HG02623 (cell line): ENCODE data around the gene OSBPL7.

Experiments
- ATAC-seq: cut with Tn5 transposase; IDR thresholded peaks from one replicate; pipeline ENCODE4 v1.9.1; 2021; ENCODE audit warnings: moderate library complexity; ENCODE audit not compliant: unreplicated experiment

Gene OSBPL7

DNA sequence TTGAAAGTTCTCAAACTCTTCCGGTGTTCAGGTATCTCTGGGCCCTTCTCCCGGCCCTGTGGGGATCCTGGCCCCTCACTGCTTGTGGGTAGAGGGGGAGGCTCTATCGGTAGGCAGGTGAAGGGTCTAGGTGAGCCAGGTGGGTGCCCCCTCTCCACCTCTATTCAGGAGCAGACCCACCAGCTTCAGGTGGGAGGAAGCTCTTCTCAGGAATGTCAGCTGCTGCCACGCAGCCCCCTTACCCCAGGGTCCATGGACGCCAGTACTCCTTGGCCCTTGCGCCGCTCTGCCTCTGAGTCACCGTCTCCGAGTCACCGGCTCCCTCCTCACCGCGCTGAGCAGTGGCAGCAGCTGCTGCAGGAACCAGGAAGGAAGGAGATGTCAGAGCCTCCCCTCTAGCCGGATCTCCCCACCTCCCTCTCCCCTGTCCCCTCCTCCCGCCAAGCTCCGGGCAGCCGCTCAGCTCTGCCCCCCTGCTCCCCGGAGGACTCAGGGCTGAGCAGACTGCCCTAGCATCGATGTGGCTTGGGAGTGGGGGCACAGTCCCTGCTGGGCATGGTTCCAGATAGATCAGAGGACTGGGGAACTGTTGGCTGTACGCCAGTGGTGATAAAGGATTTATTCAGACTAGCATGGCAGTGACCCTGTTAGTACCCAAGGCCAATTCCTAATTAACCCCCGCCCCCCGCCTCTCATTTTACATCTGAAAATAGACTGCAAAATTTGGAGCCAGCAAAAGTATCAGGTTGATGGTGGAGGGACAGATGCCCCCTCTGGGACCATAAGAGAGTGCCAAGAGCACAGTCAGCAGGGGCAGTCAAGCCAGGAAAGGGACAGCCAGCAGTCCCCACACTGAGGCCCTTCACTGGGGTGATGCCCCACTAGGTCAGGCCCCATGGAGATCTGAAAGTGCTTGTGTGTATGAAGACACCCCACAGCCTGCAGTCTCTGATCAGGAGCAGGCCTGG, at the start of gene OSBPL7:
Gene OSBPL7 (minus strand): TSS at position 371 of the 968 bp plus-strand sequence. CDS start 1,516 bp downstream, outside the sequence.
- peak; percentile 67 for ATAC-seq

- ATAC-seq = no peak
Measured at GRCh38 chr17:47871048-47871447, 49.5 kb upstream of the OSBPL7 start.

- no peak for ATAC-seq
Measured at GRCh38 chr17:47870056-47870455, 48.5 kb upstream of the OSBPL7 start.

DNA sequence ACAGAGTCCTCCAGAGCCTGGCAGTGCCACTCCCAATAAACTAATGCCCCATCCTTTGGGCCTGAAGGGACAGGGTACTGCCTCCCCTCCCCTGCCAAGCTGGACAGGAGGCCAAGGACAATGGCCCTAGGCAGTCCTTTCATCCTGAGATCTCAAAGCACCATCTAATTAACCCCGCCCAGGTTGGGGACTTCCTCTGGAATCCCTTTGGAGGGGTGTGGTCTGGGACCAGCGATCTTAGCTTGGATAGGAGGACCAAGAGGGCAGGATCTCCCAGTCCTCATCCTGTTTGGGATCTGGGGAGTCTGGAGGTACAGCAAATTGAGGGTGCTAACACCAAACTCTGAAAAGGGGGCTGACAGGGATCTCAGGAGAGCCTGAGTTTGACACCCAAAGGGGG, 47.5 kb upstream of the OSBPL7 start:
- no peak for ATAC-seq

DNA sequence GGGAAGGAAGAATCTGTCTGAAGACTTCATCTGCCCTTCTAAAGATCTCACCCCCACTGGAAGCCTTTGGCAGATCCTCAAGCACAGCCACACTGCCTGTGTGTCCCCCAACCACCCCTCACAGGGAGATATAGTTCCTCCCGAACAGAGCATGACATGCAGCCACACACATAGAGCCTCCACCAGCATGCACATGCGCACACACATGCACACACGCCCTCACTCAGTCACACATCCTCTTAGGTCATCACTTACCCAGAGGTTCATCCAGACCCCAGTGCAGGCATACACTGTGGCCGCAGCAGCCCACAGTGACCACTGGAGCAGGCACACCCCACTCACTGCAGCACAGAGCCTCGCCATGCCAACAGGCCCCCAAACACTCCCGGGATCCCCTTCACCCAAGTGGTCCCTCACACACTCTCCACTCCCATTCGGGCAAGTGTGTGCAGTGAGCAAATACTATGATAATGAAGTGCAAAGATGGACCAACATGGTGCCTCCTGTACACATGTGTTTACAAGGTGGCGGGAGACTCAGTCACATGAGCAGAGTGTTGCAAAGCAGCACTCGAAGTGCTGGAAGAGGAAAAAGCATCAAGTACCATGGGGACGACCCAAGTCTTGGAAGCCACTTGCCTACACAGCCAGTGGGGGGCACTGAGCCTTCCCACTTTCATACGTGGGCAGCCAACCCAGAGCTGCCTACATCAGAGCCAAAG, 46.4 kb upstream of the OSBPL7 start:
- no peak for ATAC-seq

- ATAC-seq = no peak
Measured at GRCh38 chr17:47866941-47867340, 45.3 kb upstream of the OSBPL7 start.

- no peak for ATAC-seq
Measured at GRCh38 chr17:47864791-47865216, 43.2 kb upstream of the OSBPL7 start.

DNA sequence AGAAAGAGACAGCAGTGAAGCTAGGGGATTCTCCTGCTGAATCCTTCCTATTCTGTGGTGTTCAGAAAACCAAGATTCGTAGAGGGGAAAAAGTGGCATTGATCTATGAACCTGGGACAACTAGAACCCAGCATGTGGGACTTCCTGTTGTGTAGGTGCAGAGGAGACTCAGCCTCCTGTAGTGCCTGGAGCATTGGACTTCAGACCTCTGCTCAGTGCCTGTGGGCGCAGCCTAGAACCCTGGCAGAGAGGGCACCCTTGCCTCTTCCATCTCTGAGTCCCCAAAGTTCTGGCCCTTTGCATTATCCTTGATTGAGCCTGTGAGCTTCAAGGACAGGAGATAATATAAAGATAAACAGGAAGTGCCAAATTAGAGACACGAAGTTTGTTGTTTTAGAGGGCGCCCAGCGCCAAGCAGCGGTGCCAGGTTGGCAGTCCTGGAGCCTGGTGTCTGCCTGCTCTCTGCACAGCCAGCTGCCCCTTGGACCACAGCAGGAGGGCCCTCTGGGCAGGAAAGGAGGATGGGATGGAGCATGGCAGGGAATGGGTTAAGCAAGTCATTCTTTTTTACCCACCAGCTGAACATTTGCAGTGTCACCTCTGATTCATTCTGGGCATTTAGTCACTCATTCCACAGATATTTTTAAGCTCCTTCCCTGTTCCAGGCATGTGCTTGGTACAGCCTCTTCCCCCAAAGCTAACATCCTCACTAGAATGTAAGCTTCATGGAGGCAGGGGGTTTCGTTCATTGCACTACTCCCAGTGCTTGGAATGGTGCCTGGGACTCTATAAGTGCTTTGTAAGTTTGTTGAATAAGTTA, 41.2 kb upstream of the OSBPL7 start:
- ATAC-seq = no peak

DNA sequence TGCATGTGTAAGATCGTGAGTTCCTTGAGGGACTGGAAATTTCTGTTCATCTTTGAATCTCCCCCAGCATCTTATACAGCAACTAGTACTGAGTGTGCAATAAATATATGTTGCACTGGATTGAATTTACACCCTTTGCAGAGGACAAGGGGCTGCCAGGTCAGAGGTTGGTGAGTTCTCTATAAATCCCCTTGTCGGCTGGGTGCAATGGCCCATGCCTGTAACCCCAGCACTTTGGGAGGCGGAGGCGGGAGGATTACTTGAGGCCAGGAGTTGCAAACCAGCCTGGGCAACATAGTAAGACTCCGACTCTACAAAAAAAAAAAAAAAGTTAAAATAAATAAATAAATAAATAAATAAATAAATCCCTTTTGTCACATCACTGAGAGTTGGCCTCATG, 38.8 kb upstream of the OSBPL7 start:
- ATAC-seq = no peak

GRCh38 chr17:47857551-47858455, 36.2 kb upstream of the OSBPL7 start:
- no peak for ATAC-seq

DNA sequence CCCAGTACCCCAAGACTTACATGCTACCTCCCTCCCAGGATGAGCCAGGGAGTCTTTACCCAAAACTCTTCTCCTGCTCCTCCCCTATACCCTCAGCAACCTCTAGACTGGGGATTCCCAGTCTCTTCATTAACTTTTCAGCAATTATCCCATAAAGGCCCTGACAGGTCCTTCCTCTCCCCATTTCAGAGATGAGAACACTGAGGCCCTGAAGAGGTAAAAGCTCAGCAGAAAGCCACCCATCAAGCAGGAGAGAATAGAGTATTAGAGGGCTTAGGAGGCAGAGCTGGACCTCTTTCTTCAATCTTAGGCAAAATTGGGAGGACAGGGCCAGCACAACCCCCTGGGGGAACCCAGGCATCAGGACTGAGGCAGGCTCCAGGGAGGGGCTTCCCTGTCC, 35.2 kb upstream of the OSBPL7 start:
- no peak for ATAC-seq

DNA sequence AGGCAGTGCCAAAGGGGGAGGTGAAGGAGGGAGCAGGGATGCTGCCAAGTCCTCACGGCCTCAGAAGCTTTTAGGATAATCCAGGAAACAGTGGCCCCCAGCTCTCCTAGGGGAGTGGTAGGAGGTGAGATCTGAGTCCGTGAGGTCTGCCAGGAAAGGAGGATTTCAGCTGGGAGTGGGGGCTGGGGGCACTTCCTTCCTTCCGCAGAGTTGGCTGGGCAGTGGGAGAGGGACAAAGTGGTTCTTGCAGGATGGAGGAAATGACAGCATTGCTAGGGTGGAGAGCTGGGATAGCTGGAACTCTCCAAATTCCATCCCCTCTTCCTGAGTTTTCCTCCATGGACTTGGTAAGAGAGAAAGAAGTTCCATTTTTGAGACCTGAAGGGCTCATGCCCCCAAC, 34.1 kb upstream of the OSBPL7 start:
- ATAC-seq = no peak

GRCh38 chr17:47853616-47854015, 32.0 kb upstream of the OSBPL7 start:
- ATAC-seq = no peak

DNA sequence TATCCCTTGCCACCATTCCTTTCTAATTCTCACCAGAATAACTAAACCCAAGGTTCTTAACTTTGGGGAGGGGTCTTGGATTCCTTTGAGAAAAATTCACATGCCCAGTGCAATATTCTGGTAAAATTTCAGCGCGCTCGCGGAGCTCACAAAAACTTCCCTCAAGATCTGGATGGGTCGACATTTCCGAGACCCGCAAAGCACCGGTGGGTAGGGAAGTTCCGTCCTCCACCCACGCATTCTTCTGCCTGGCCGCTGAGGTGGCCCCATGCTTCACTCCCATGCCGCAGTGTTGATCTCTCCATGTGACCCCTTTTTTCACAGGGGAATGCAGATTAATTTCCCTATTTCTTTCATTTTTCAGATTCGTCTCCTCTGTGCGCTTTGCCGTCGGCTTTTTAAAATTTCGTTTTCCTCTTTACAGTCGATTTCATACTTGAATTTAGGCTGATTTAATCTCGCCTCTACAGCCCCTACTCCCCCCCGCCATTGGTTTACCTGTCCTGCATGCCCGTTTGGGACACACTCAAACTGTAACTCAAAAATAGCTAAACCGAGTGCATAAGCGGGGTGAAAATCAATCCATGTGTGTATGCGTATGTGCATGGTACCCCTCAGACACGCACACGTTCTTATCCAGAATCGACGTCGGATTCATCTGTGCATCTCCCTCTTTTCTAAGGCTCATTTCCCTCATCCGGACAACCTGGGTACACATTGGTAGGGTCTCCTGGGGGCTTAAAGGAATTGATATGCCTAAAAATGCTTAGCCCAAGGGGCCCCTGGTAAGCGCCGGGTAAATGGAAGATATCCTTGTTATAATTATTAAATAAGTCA, 30.7 kb upstream of the OSBPL7 start:
- no peak for ATAC-seq

DNA sequence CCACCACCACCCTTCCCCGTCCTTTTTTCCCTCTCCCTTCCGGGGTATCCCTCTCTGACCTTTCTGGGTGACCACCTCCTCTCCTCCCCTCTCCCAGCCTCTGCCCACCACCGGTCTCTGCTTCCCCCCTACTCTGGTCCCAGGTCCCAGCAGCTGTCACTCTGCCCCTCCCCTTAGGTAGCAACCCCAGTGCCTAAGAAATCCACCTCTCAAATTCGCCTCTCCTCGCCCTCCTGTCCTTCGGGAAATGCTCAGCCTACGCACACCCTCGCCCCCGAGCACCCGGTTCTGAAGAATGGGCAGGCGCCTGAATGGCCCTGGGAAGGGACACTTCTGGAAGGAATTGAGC, 30.1 kb upstream of the OSBPL7 start:
- no peak for ATAC-seq

- no peak for ATAC-seq
Measured at GRCh38 chr17:47850692-47851573, 29.3 kb upstream of the OSBPL7 start, which contains the start of gene SP6. TSS of gene SP6 (minus strand) at chr17:47851163. CDS start at chr17:47848429, 2,734 bp downstream.

DNA sequence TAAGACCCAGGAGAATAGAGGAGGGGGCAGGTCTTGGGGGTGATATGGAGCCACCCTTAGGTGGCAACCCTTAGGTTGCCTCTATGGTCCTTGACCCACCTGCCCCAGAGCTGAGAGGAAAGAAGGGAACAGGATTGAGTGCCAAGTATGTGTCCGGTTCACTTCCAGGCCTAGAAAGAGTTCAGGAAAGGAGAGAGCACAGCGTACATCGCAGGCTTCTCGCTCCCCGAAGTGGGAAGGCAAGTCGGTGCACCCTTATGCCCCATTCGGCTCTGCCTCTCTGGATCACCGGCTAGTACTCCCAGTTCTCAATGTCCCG, 28.7 kb upstream of the OSBPL7 start:
- no peak for ATAC-seq

DNA sequence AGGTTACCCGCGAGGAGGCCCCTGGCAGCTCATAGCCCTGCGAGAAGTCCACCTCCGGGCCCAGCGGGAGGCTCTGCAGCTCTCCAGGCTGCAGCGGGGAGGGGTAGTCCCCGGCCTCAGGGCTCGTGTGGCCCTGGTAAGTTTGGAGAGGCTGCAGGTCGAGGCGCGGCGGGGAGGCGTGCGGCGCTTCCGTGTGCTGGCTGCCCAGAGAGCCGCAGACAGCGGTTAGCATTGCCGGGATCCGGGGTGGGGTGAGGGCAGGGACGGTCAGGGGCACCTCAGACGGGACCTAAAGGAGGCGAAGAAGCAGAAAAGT, 26.6 kb upstream of the OSBPL7 start:
- no peak for ATAC-seq
